Measurements from ENCODE around the gene LPCAT1.

The LPCAT1 gene

GRCh38 chr5:1421521-1422341 lies 102.0 kb downstream of the LPCAT1 start:
- no peak for DNase-seq (ENCODE audit: low read depth)

GRCh38 chr5:1420211-1421195 lies 103.3 kb downstream of the LPCAT1 start:
- DNase-seq (ENCODE audit: low read depth), result no peak

- DNase-seq (ENCODE audit: low read depth), result no peak
These were observed 104.1 kb downstream of the LPCAT1 start for GRCh38 chr5:1419476-1420210.

- DNase-seq (ENCODE audit: low read depth), result no peak
These were observed 104.9 kb downstream of the LPCAT1 start for GRCh38 chr5:1418921-1419280.

GRCh38 chr5:1418238-1418920 lies 105.4 kb downstream of the LPCAT1 start:
- no peak for DNase-seq (ENCODE audit: low read depth)

GRCh38 chr5:1417586-1418225 lies 106.1 kb downstream of the LPCAT1 start:
- no peak for DNase-seq (ENCODE audit: low read depth)

GRCh38 chr5:1416856-1417469 lies 106.8 kb downstream of the LPCAT1 start:
- DNase-seq (ENCODE audit: low read depth), result no peak

GRCh38 chr5:1415626-1416360 lies 108.0 kb downstream of the LPCAT1 start:
- DNase-seq (ENCODE audit: low read depth), result no peak

- no peak for DNase-seq (ENCODE audit: low read depth)
These were observed 108.7 kb downstream of the LPCAT1 start for GRCh38 chr5:1415059-1415425.

GRCh38 chr5:1414311-1415058 lies 109.3 kb downstream of the LPCAT1 start:
- DNase-seq (ENCODE audit: low read depth), result no peak

- no peak for DNase-seq (ENCODE audit: low read depth)
These were observed 110.0 kb downstream of the LPCAT1 start for GRCh38 chr5:1413611-1414241.

GRCh38 chr5:1413211-1413610 lies 110.5 kb downstream of the LPCAT1 start:
- DNase-seq (ENCODE audit: low read depth), result no peak

- no peak for DNase-seq (ENCODE audit: low read depth)
These were observed 111.1 kb downstream of the LPCAT1 start for GRCh38 chr5:1412621-1413020.

GRCh38 chr5:1412163-1412562 lies 111.6 kb downstream of the LPCAT1 start:
- DNase-seq (ENCODE audit: low read depth), result no peak
